GM18907 (cell line): ENCODE data around the gene SLC5A12.
"Not testable (repeated sequence)": the region's sequence is repeated elsewhere in the genome, so short reads cannot be mapped to it uniquely, and the experiment has no call there.

ENCODE experiments used
- ATAC-seq: cut with Tn5 transposase; IDR thresholded peaks from one replicate; pipeline ENCODE4 v1.9.1; 2021; ENCODE audit warnings: mild to moderate bottlenecking, moderate library complexity; ENCODE audit not compliant: unreplicated experiment

SLC5A12 gene

GRCh38 chr11:26665036-26665435, 56.8 kb downstream of the SLC5A12 start:
- no peak for ATAC-seq

GRCh38 chr11:26662916-26663315, 58.9 kb downstream of the SLC5A12 start:
- no peak for ATAC-seq

- no peak for ATAC-seq
Observed at GRCh38 chr11:26655287-26655686, 66.6 kb downstream of the SLC5A12 start.

- no peak for ATAC-seq
Observed at GRCh38 chr11:26651916-26652315, 69.9 kb downstream of the SLC5A12 start.

- ATAC-seq = peak; percentile 97
Observed at GRCh38 chr11:26649884-26650283, 72.0 kb downstream of the SLC5A12 start.

- not testable (repeated sequence) for ATAC-seq
Observed at GRCh38 chr11:26643314-26643713, 78.5 kb downstream of the SLC5A12 start.

GRCh38 chr11:26632691-26633159, 89.1 kb downstream of the SLC5A12 start:
- no peak for ATAC-seq

GRCh38 chr11:26626346-26626745, 95.5 kb downstream of the SLC5A12 start:
- no peak for ATAC-seq

GRCh38 chr11:26623076-26623659, 98.7 kb downstream of the SLC5A12 start:
- ATAC-seq = no peak

GRCh38 chr11:26622181-26622580, 99.7 kb downstream of the SLC5A12 start:
- no peak for ATAC-seq

- ATAC-seq = no peak
Observed at GRCh38 chr11:26621132-26621531, 100.7 kb downstream of the SLC5A12 start.

GRCh38 chr11:26620282-26621045, 101.4 kb downstream of the SLC5A12 start:
- ATAC-seq = no peak

- no peak for ATAC-seq
Observed at GRCh38 chr11:26618441-26618840, 103.4 kb downstream of the SLC5A12 start.
